MCF 10A (cell line): Measurements from ENCODE around the gene TSPAN31. TPM values are rescaled to one million over a fixed set of nuclear protein-coding genes. Genes with fewer than 3 reads are reported as not detected.

Experiments
- BruUV-seq: library from RNA; stranded (reverse); fragments of 400-500 nt; replicated peaks from 2 replicates; lab custom pipeline; 2021; lab: Mats Ljungman, UMichigan
- CTCF ChIA-PET: fragments of 300-600 bp; sonication (Branson Sonifier 250); formaldehyde crosslinking; extraction: SDS; loops from one replicate; lab custom pipeline; 2021; ENCODE audit warnings: antibody characterized with exemption, inconsistent platforms; lab: Yijun Ruan, JAX
- POLR2A ChIA-PET: fragments of 300-600, 350-650 bp; sonication (Branson Sonifier 250); formaldehyde crosslinking; extraction: SDS; loops from one replicate; lab custom pipeline; 2020; ENCODE audit warnings: antibody characterized with exemption, inconsistent platforms; lab: Yijun Ruan, JAX
- DNase-seq: peaks from one replicate; pipeline ENCODE4 v3.0.0-alpha.2; 2018; ENCODE audit not compliant: unreplicated experiment
- H3K27ac Mint-ChIP-seq: one replicate; pipeline ENCODE4 v1.8.0; 2022; ENCODE audit warnings: mild to moderate bottlenecking, low read depth, mixed read lengths; ENCODE audit not compliant: unreplicated experiment
- H3K27me3 Mint-ChIP-seq: one replicate; pipeline ENCODE4 v1.8.0; 2022; ENCODE audit warnings: mixed read lengths; ENCODE audit not compliant: insufficient read depth, unreplicated experiment
- H3K36me3 Mint-ChIP-seq: one replicate; pipeline ENCODE4 v1.8.0; 2022; ENCODE audit warnings: mild to moderate bottlenecking, moderate library complexity, mixed read lengths; ENCODE audit not compliant: insufficient read depth, unreplicated experiment
- H3K4me1 Mint-ChIP-seq: one replicate; pipeline ENCODE4 v1.8.0; 2022; ENCODE audit warnings: mixed read lengths; ENCODE audit not compliant: insufficient read depth, unreplicated experiment
- H3K4me3 Mint-ChIP-seq: one replicate; pipeline ENCODE4 v1.8.0; 2022; ENCODE audit warnings: mild to moderate bottlenecking, moderate library complexity, mixed read lengths; ENCODE audit not compliant: unreplicated experiment
- H3K9me3 Mint-ChIP-seq: one replicate; pipeline ENCODE4 v1.8.0; 2022; ENCODE audit warnings: mixed read lengths; ENCODE audit not compliant: unreplicated experiment
- intact Hi-C: fragments of 100-400 bp; cut with micrococcal nuclease; formaldehyde crosslinking; loops from 2 replicates; pipeline ENCODE4 v1.14.1; 2022
- total RNA-seq: library from RNA; stranded (reverse); gene quantifications from 2 replicates; pipeline ENCODE4 v1.2.3, GENCODE V29; 2022
- TF ChIP-seq, protein P1 (sequence below): fragments of 200-600 bp; IDR thresholded peaks from one replicate; pipeline ENCODE4 v1.8.0; 2022; ENCODE audit warnings: antibody characterized with exemption, mild to moderate bottlenecking; ENCODE audit not compliant: unreplicated experiment

Gene TSPAN31
- total RNA-seq, 1 experiment from 2014 or later, result 24.8 TPM

DNA sequence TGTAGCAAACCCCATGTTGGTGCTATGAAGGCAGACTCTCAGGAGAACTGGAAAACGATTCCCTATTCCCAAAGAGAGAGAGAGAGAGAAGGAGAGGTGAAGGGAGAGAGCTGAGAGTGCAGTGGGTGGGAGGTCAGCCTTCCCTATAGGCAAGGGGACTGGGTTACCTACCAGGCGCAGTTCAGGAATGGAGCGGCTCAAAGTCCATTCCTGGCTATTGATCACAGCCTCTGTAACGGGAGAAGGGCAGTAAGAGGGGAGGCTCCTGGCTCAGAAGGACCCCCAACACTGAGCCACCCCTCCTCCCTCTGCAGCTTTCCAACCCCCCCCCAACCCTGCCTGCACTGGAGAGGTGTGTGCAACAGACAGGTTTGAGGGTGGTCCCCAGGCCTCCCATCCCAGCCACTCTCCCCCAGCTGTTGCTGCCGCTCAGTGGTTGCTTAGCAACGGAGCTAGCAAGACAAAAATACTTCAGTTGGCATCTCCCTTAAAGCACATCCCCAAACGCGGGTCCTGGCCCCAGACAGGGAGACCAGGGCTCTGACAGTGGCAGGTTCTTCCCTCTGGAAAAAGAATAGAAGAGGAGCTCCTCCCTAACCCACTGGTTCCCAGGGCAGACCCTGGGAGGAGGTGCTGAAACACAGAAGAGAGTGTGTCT lies 9.5 kb upstream of the TSPAN31 start:
- no TSS peak for BruUV-seq
- no peaks in the 10 kb centered on the region for H3K9me3 Mint-ChIP-seq
- peaks cover 11% of the 10 kb centered on the region for H3K4me1 Mint-ChIP-seq
- intact Hi-C loops, result no loop called here
- TF ChIP-seq, protein P1, sequence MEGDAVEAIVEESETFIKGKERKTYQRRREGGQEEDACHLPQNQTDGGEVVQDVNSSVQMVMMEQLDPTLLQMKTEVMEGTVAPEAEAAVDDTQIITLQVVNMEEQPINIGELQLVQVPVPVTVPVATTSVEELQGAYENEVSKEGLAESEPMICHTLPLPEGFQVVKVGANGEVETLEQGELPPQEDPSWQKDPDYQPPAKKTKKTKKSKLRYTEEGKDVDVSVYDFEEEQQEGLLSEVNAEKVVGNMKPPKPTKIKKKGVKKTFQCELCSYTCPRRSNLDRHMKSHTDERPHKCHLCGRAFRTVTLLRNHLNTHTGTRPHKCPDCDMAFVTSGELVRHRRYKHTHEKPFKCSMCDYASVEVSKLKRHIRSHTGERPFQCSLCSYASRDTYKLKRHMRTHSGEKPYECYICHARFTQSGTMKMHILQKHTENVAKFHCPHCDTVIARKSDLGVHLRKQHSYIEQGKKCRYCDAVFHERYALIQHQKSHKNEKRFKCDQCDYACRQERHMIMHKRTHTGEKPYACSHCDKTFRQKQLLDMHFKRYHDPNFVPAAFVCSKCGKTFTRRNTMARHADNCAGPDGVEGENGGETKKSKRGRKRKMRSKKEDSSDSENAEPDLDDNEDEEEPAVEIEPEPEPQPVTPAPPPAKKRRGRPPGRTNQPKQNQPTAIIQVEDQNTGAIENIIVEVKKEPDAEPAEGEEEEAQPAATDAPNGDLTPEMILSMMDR, result no peak
- H3K27me3 Mint-ChIP-seq, result peaks cover 55% of the 10 kb centered on the region
- H3K27ac Mint-ChIP-seq, result no peak overlapping the region
- no peaks in the 10 kb centered on the region for H3K36me3 Mint-ChIP-seq
- POLR2A ChIA-PET, result interaction anchor here (0.7 to 4.5 kb wide), 5 partner anchors 8 to 41 kb away, joined by 3 to 17 read pairs (median 5); partner anchors contain the start of genes OS9 and TSPAN31
- DNase-seq, result no peak
- H3K4me3 Mint-ChIP-seq, result no peak overlapping the region
- CTCF ChIA-PET, result interaction anchor here (0.6 to 4.2 kb wide), 11 partner anchors 10 to 847 kb away, joined by 3 to 43 read pairs (median 4); no protein-coding TSS in a partner anchor

DNA sequence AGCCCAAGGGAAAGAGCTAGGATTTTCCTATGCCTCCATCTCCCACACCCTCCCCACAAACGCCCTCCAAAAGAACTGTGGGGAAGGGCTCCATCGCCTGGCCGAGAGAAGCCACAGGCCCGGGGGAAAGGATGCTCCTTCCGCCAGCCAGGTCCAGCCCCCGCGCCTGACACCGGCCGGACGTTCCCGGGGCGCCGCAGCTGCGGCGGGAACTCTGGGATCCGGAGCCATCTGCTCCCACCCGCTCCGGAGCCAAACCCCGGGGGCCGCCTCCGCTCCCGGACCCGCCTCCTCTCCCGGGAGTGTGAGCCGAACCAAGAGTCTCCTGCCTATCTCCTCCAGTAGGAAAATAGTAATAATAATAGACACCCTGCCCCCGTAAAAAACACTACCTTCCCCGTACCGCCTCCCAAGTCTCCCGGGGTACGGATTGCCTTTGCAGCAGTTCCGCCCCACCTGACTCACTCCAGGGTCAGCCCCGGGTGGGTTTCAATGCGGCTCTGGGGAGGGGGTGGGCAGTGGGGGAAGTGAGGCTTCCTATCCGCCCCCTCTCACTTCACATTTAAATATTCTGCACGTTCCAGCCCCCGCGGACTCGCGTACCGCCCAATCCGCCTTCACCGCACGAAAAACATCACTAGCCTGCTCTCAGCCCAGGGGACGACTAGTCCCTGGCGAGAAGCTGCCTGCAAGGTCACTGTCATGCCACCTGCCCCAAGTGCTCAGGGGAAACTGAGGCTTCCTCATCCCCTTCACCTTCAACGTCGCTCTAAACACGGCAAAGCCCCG lies 8.7 kb upstream of the TSPAN31 start:
- Mint-ChIP-seq H3K9me3 (no peaks in the 10 kb centered on the region), H3K27me3 (peaks cover 64% of the 10 kb centered on the region), H3K27ac (no peak overlapping the region), H3K4me1 (peaks cover 11% of the 10 kb centered on the region), H3K36me3 (no peaks in the 10 kb centered on the region), H3K4me3 (peak overlapping the region; percentile 66)
- TF ChIP-seq, protein P1, result peak; percentile 37
- DNase-seq, result peak; percentile 56
- intact Hi-C loops, result loop anchor here (2.0 kb wide), 1 partner anchor 153 kb away; no protein-coding TSS in a partner anchor
- ChIA-PET CTCF (interaction anchor here (0.6 to 4.2 kb wide), 10 partner anchors 10 to 278 kb away, joined by 3 to 43 read pairs (median 4); partner anchors contain the start of gene TSFM), POLR2A (interaction anchor here (0.5 to 4.5 kb wide), 4 partner anchors 9 to 105 kb away, joined by 3 to 17 read pairs (median 7); partner anchors contain the start of gene TSPAN31)
- no TSS peak for BruUV-seq

DNA sequence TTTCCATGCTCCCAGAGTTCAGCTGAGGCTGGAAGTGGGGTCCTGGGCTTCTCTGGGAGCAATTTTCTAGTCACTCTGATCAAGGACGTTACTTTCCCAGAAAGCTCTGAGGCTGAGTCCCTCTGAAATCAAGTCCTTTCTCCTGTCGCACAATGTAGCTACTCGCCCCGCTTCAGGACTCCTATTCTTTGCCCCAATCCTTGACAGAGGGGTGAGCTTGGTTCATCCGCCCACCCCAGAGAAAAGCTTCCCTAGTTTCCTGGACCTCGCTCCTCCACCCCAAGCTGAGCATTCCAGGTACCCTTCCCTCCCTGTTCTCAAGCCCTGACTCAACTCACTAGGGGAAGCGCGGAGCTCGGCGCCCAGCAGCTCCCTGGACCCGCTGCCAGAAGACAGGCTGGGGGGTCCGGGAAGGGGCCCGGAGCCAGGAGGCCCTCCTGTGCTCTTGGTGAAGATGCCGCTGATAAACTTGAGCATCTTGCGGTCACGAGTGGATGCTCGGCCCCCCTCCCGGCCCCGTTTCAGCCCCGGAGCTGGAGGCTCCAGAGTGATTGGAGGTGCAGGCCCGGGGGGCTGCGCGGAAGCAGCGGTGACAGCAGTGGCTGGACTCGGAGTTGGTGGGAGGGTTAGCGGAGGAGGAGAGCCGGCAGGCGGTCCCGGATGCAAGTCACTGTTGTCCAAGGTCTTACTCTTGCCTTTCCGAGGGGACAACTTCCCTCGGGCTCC lies 7.9 kb upstream of the TSPAN31 start:
- H3K27ac Mint-ChIP-seq, result no peak overlapping the region
- peaks cover 68% of the 10 kb centered on the region for H3K27me3 Mint-ChIP-seq
- no peaks in the 10 kb centered on the region for H3K36me3 Mint-ChIP-seq
- POLR2A ChIA-PET, result interaction anchor here (0.5 to 4.5 kb wide), 3 partner anchors 8 to 106 kb away, joined by 3 to 17 read pairs (median 5); partner anchors contain the start of gene TSPAN31
- BruUV-seq, result no TSS peak
- H3K9me3 Mint-ChIP-seq, result no peaks in the 10 kb centered on the region
- DNase-seq, result no peak
- intact Hi-C loops, result loop anchor here (2.0 kb wide), 1 partner anchor 154 kb away; no protein-coding TSS in a partner anchor
- TF ChIP-seq, protein P1, result no peak
- CTCF ChIA-PET, result interaction anchor here (0.6 to 4.2 kb wide), 10 partner anchors 11 to 279 kb away, joined by 3 to 43 read pairs (median 4); partner anchors contain the start of gene TSFM
- peak overlapping the region; percentile 66 for H3K4me3 Mint-ChIP-seq
- H3K4me1 Mint-ChIP-seq, result peaks cover 11% of the 10 kb centered on the region
